Hematopoietic multipotent progenitor cell treated with erythropoietin and hydrocortisone succinate and interleukin-3 and kit ligand, for 6 days (in vitro differentiated cells): ENCODE data around the gene PGBD5.

Experiments
- DNase-seq: peaks from one replicate; pipeline ENCODE4 v3.0.0-alpha.2; 2015

PGBD5 gene

GRCh38 chr1:230375147-230375546, 51.0 kb downstream of the PGBD5 start:
- no peak for DNase-seq

- DNase-seq = no peak
Measured at GRCh38 chr1:230371923-230372703, 54.0 kb downstream of the PGBD5 start.

GRCh38 chr1:230370109-230370508, 56.0 kb downstream of the PGBD5 start:
- no peak for DNase-seq

GRCh38 chr1:230368871-230369270, 57.3 kb downstream of the PGBD5 start:
- DNase-seq = no peak

- DNase-seq = no peak
Measured at GRCh38 chr1:230368363-230368762, 57.8 kb downstream of the PGBD5 start.

GRCh38 chr1:230366504-230366915, 59.6 kb downstream of the PGBD5 start:
- no peak for DNase-seq

GRCh38 chr1:230365723-230366307, 60.3 kb downstream of the PGBD5 start:
- DNase-seq = peak; percentile 14

- DNase-seq = no peak
Measured at GRCh38 chr1:230362949-230363348, 63.2 kb downstream of the PGBD5 start.

GRCh38 chr1:230361941-230362340, 64.2 kb downstream of the PGBD5 start:
- DNase-seq = no peak

- no peak for DNase-seq
Measured at GRCh38 chr1:230359992-230360668, 66.0 kb downstream of the PGBD5 start.

GRCh38 chr1:230356869-230357794, 69.0 kb downstream of the PGBD5 start:
- no peak for DNase-seq

- no peak for DNase-seq
Measured at GRCh38 chr1:230356190-230356589, 69.9 kb downstream of the PGBD5 start.

GRCh38 chr1:230355594-230355993, 70.5 kb downstream of the PGBD5 start:
- no peak for DNase-seq

- no peak for DNase-seq
Measured at GRCh38 chr1:230355128-230355527, 71.0 kb downstream of the PGBD5 start.

GRCh38 chr1:230354005-230354404, 72.1 kb downstream of the PGBD5 start:
- no peak for DNase-seq

- no peak for DNase-seq
Measured at GRCh38 chr1:230352537-230352936, 73.6 kb downstream of the PGBD5 start.

- no peak for DNase-seq
Measured at GRCh38 chr1:230351983-230352382, 74.1 kb downstream of the PGBD5 start.

GRCh38 chr1:230351514-230351913, 74.6 kb downstream of the PGBD5 start:
- DNase-seq = no peak

GRCh38 chr1:230350208-230350921, 75.8 kb downstream of the PGBD5 start:
- no peak for DNase-seq

- DNase-seq = no peak
Measured at GRCh38 chr1:230349020-230349393, 77.1 kb downstream of the PGBD5 start.

- no peak for DNase-seq
Measured at GRCh38 chr1:230348386-230349019, 77.6 kb downstream of the PGBD5 start.

GRCh38 chr1:230347896-230348295, 78.2 kb downstream of the PGBD5 start:
- DNase-seq = no peak
